Measurements from ENCODE around the gene NXPE4. TPM values are rescaled to one million over a fixed set of nuclear protein-coding genes. Genes with fewer than 3 reads are reported as not detected.

The NXPE4 gene
- total RNA-seq, 1 experiment from 2014 or later, result 0.11 TPM

- H3K27me3 Mint-ChIP-seq (ENCODE audit: low read depth), result no peaks in the 10 kb centered on the region
- POLR2A ChIA-PET, result no interaction called here
- CTCF ChIA-PET, result no interaction called here
These were observed 71.5 kb downstream of the NXPE4 start for GRCh38 chr11:114524122-114524521.

More at GRCh38 chr11:114524122-114524521, 71.5 kb downstream of the NXPE4 start:
- no peak for ATAC-seq
- Mint-ChIP-seq H3K4me1 (no peaks in the 10 kb centered on the region), H3K27ac (no peak overlapping the region), H3K36me3 (peaks cover 21% of the 10 kb centered on the region), H3K4me3 (no peak overlapping the region), H3K9me3 (peaks cover 61% of the 10 kb centered on the region)
- TF ChIP-seq ZNF532 (CRISPR knock-in tag; IDR thresholded peaks at IDR 0.05; ENCODE audit: borderline replicate concordance), result no peak
- no peak for TF ChIP-seq KAT7 (CRISPR knock-in tag; IDR thresholded peaks at IDR 0.05; ENCODE audit: borderline replicate concordance)
- no peak for TF ChIP-seq SP1 (CRISPR knock-in tag; conservative IDR thresholded peaks at IDR 0.05)
- TF ChIP-seq ETV6 (CRISPR knock-in tag; IDR thresholded peaks at IDR 0.05), result no peak
- no peak for TF ChIP-seq AFF4 (CRISPR knock-in tag; IDR thresholded peaks at IDR 0.05; ENCODE audit: borderline replicate concordance)
- TF ChIP-seq SMAD3 (CRISPR knock-in tag; IDR thresholded peaks at IDR 0.05; ENCODE audit: borderline replicate concordance), result no peak
- TF ChIP-seq ZMAT4 (CRISPR knock-in tag; IDR thresholded peaks at IDR 0.05), result no peak
- TF ChIP-seq PRDM15 (CRISPR knock-in tag; IDR thresholded peaks at IDR 0.05), result no peak
- TF ChIP-seq USF1 (CRISPR knock-in tag; IDR thresholded peaks at IDR 0.05), result no peak
- no peak for TF ChIP-seq ZNF263 (CRISPR knock-in tag; IDR thresholded peaks at IDR 0.05; ENCODE audit: low read depth)
- no peak for TF ChIP-seq ZBTB43 (CRISPR knock-in tag; IDR thresholded peaks at IDR 0.05)
- TF ChIP-seq NR3C1 (CRISPR knock-in tag; conservative IDR thresholded peaks at IDR 0.05; ENCODE audit: low read depth), result no peak
- TF ChIP-seq NR1H2 (CRISPR knock-in tag; IDR thresholded peaks at IDR 0.05), result no peak
- DNase-seq (ENCODE audit: low spot score), result no peak
